Esophagus squamous epithelium (tissue), 4 donors: ENCODE measurements around the gene KCNK3.

Experiments used
- CTCF ChIP-seq, 6 experiments: fragments of 450-650 bp in 4 of 6; fragments of 200-600 bp in 2 of 6; sonication (generic) in 2 of 6; IDR thresholded peaks; one replicate each; pipeline ENCODE4 v1.5.1; 2016 to 2019; ENCODE audit warnings: antibody characterized with exemption in 6 of 6, mild to moderate bottlenecking in 4 of 6, moderate library complexity in 4 of 6
- POLR2A ChIP-seq, 4 donors: fragments of 450-650 bp; IDR thresholded peaks; one replicate each; pipeline ENCODE4 v1.6.1; 2017; ENCODE audit warnings: antibody characterized with exemption in 4 of 4, mild to moderate bottlenecking in 4 of 4, moderate library complexity in 3 of 4

- TF ChIP-seq POLR2A (IDR thresholded peaks at IDR 0.05) (no peak), CTCF (IDR thresholded peaks at IDR 0.05) (no peak)
Measured at GRCh38 chr2:26705126-26705525, 12.6 kb downstream of the KCNK3 start.
